ENCODE measurements around the gene IFI6. TPM values are rescaled to one million over a fixed set of nuclear protein-coding genes. Genes with fewer than 3 reads are reported as not detected.

IFI6 gene
- total RNA-seq, 1 donor from 2014 or later, result 32.4 TPM

DNA sequence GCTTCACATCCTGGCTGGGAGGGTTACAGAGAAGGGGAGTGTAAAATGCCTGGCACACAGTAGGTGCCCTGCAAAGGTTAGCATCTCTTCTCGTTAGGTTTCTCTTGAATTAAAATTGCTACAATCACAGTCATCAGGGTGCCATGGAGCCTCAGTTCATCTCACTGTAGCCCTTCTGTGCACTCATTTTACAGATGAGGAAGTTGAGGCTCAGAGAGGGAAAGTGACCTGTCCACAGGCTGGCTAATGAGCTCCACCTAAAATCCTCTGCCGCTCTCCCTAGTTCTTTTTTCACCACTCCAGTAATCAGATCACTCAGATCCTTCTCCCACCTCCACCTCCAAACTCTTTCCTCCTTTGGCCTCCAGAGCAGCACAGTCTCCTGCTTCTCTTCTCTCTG lies 54.6 kb downstream of the IFI6 start:
- intact Hi-C loops (cut with DNase I), result no loop called here
- DNase-seq (ENCODE audit: low spot score), result no peak

DNA sequence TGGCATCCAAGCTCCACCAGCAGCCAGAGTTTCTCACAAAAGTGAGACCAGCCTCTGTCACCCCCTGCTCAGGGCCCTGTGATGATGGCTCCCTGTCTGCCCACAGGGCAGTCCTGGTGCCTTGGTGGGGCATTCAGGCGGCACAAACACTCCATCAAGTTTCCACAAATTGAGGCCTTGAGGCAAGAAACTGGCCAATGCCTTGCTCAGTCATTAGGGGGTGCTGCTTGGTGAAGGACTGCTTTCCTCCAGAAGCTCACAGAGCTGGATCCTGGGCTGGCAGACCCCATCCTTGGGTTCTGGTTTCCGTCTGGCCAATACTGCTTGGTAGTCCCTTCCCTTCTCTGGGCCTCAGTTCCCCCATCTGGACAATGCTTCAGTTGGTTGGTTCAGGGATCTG lies 55.6 kb downstream of the IFI6 start:
- intact Hi-C loops (cut with DNase I), result no loop called here
- DNase-seq (ENCODE audit: low spot score), result no peak

Other genes with a start within 250 kb of the IFI6 start
- 59.3 TPM for gene WASF2, start 182.0 kb downstream of the IFI6 start, total RNA-seq
- gene AHDC1, start 68.0 kb downstream of the IFI6 start, total RNA-seq, result 57.7 TPM
- gene FGR, start 37.0 kb downstream of the IFI6 start, total RNA-seq, result 3.8 TPM
- 11.5 TPM for gene FAM76A, start 53.8 kb upstream of the IFI6 start, total RNA-seq
- gene STX12, start 101.0 kb upstream of the IFI6 start, total RNA-seq, result 27.4 TPM
- 23.8 TPM for gene PPP1R8, start 158.6 kb upstream of the IFI6 start, total RNA-seq
- 3.6 TPM for gene THEMIS2, start 200.4 kb upstream of the IFI6 start, total RNA-seq
- 13.2 TPM for gene RPA2, start 242.4 kb upstream of the IFI6 start, total RNA-seq

All from cardiac septum (tissue), 1 donor.